AG09309 (cell line): ENCODE results near the gene ZNF483.

Experiments used
- DNase-seq: peaks from one replicate; pipeline ENCODE4 v3.0.0-alpha.2; 2010; ENCODE audit warnings: low read depth
- H3K4me3 ChIP-seq: 2 replicates; pipeline ENCODE4 v1.5.1; 2011; ENCODE audit warnings: mild to moderate bottlenecking, low read depth, low read length, moderate library complexity; ENCODE audit not compliant: control insufficient read depth
- TF ChIP-seq, protein P1 (sequence below): IDR thresholded peaks from 2 replicates; pipeline ENCODE4 v1.5.1; 2011; ENCODE audit warnings: mild to moderate bottlenecking, low read depth, low read length, inconsistent platforms; ENCODE audit not compliant: insufficient read depth, control insufficient read depth; ENCODE audit errors: missing control alignments

The ZNF483 gene

DNA sequence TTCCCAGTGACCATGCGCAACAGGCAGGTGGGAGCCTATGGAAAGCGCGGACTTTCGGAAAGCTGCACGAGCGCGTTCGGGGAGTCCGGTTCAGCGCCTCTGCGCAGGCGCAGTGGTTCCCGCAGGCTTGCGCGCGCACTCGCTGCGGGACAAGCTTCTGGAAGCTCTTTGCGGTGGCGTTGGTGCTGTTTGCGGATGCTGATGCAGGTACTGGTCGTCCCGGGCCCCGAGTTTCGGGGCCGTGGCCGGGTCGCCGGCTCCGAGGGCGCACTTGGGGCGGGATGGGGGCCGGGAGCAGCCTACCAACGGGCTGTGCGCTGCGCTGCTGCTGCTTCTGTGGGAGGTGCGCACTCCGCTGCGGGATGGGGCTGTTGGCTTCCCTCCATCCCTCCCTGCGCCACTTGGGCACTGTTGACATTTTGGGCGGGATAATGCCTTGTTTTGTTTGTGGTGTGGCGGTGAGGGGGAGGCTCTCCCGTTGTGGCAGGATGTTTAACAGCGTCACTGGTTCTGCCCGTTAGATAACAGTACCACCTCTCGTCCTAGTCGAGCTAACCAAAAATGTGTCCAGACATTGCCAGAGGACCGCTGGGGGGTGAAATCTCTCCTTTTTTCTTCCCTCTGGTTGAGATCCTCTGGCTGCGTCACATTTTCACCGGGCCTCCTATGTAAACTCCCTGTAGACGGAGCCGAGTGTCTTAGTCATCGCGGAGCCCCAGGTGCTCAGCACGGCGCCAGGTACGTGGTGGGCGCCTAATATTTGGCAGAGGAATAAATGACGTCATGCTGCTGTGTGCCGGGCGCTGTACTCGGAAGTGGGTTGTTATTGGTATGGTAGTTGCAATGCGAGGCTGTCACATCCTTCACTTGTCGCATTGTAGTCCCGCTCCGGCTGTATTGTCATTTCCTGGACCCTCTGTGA is at the start of gene ZNF483:
ZNF483 (plus strand) TSS at position 124 of the 922 bp plus-strand sequence. CDS start 2,217 bp downstream, outside the sequence.
- TF ChIP-seq, protein P1, sequence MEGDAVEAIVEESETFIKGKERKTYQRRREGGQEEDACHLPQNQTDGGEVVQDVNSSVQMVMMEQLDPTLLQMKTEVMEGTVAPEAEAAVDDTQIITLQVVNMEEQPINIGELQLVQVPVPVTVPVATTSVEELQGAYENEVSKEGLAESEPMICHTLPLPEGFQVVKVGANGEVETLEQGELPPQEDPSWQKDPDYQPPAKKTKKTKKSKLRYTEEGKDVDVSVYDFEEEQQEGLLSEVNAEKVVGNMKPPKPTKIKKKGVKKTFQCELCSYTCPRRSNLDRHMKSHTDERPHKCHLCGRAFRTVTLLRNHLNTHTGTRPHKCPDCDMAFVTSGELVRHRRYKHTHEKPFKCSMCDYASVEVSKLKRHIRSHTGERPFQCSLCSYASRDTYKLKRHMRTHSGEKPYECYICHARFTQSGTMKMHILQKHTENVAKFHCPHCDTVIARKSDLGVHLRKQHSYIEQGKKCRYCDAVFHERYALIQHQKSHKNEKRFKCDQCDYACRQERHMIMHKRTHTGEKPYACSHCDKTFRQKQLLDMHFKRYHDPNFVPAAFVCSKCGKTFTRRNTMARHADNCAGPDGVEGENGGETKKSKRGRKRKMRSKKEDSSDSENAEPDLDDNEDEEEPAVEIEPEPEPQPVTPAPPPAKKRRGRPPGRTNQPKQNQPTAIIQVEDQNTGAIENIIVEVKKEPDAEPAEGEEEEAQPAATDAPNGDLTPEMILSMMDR, result no peak
- peak within 1 kb of the TSS; percentile 89 for H3K4me3 ChIP-seq
- no peak for DNase-seq

DNA sequence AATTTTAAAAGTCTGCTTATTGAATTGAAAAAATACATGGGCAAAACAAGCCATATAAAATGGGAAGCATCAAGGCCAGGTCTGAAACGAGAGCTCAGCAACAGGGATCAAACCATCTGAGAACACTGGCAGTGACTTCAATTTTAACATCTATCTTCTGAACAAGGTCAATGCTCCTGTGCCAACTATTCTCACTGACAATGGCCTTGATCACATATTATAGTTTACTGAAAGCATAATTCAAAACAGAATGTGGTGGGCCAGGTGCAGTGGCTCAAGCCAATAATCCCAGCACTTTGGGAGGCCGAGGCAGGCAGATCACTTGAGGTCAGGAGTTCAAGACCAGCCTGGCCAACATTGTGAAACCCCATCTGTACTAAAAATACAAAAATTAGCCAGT is 49.8 kb upstream of the ZNF483 start:
- TF ChIP-seq, protein P1, result no peak
- no peak overlapping the region for H3K4me3 ChIP-seq
- DNase-seq, result no peak

DNA sequence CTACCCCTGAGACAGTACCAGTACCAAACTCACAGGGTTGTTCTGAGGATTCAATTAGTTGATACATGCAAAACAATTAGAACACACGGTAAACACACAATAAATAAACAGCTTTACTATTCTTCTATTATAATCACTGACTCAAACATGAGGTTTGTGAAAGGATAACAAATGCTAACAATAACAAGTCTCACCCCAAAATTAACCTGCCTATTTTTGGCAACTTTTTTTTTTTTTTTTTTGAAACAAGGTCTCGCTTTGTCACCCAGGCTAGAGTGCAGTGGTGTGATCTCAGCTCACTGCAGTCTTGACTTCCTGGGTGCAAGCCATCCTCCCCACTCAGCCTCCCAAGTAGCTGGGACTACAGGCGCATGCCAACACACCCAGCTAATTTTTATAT is 47.3 kb upstream of the ZNF483 start:
- TF ChIP-seq, protein P1, result no peak
- no peak overlapping the region for H3K4me3 ChIP-seq
- no peak for DNase-seq

DNA sequence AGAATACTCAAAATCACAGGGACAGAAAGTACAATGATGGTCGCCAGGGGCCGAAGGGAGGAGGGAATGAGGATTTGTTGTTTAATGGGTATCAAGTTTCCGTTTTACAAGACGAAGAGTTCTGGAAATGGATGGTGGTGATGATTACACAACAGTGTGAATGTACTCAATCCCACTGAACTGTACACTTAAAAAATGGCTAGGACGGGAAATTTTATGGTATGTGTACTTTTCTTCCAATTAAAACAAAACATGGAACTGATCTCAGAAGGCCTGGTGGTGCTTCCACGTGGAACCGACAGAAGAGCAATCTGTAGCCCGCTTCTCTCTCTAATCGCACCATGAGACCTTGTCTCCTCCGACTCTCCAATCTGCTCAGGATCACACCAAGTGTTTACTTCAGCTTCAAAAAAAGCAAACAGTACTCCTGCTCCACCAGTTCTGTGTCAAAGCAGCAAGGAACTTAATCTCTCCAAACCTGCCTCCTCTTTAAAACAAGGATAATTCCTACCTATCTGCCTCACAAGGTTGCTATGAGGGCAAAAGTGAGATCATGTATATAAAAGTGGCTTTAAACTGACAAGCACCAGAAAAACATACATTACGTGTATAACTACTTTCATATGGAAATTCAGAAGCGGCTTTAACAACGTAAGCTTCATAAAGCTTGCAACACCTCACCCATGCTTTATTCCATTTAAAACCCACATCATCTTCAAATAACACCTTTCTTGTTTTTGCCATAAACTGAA is 42.9 kb upstream of the ZNF483 start:
- TF ChIP-seq, protein P1, result no peak
- DNase-seq, result peak; percentile 35
- peak overlapping the region; percentile 83 for H3K4me3 ChIP-seq

DNA sequence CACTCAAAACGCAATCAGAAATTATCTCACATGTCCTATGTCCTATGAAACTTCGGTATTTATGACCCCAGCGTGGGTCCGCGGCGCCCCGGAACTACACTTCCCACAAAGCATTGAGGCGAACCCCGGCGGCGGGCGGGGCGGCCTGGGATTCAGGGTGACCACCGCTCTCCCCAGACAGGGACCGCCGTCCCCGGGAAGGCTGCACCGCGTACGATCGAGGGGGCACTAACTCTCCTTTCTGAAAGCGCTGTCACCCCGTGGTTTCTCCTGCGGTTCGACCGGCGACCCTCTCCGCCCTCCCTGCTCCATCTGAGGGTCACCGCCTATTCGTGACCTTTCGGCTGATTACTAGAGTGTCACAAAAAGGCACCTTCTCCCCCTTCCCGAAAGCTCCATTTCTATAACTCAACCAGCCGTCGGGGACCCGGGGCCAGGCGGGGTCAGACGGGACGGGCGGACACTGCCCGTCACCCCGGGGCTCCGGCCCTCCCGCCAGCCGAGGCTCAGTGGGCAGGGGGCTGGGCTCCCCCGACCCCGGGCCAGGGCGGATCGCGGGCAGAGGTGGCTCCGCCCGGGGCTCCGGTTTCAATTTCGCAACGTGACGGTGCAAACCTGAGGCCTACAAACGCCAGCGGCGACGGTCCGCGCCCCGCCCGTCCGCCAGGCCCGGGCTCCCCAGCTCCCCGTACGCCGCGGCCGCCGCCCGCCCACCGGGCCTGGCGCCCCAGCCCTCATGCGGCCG is 42.1 kb upstream of the ZNF483 start:
- no peak for DNase-seq
- TF ChIP-seq, protein P1, result no peak
- peak overlapping the region; percentile 83 for H3K4me3 ChIP-seq

DNA sequence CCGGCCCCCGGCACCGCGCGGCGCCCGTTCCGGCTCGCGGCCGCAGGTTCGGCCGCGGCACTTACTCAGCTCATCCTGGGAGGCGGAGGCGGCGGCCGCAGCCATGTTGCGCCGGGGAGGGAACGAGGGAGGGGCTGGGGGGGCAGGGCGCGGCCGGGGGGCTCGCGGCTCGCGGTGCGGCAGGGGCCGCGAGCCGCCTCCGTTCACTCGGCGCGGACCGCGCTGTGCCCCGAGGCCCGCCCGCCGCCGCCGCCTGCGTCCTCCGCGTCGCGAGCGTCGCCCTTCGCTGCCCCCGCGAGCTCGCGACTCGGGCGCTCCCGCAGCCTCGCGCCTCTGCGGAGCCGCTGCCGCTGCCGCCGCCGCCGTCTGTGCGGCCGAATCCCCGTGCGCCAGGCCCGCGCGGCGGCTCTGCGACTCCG is 41.5 kb upstream of the ZNF483 start:
- no peak for DNase-seq
- TF ChIP-seq, protein P1, result no peak
- peak overlapping the region; percentile 83 for H3K4me3 ChIP-seq
